HTR-8/SVneo (cell line): ENCODE results near the gene NOL4L.
A peak's percentile ranks its signal among the peaks of the same experiment; 100 is the strongest.

ENCODE experiments used
- DNase-seq: peaks from one replicate; pipeline ENCODE4 v3.0.0; 2011; ENCODE audit warnings: low spot score, mixed read lengths; ENCODE audit not compliant: insufficient read length
- FAIRE-seq: peaks from 2 replicates; lab custom pipeline; 2011; peaks lifted over from hg19 to GRCh38; lab: Jason Lieb, UNC

The NOL4L gene

DNA sequence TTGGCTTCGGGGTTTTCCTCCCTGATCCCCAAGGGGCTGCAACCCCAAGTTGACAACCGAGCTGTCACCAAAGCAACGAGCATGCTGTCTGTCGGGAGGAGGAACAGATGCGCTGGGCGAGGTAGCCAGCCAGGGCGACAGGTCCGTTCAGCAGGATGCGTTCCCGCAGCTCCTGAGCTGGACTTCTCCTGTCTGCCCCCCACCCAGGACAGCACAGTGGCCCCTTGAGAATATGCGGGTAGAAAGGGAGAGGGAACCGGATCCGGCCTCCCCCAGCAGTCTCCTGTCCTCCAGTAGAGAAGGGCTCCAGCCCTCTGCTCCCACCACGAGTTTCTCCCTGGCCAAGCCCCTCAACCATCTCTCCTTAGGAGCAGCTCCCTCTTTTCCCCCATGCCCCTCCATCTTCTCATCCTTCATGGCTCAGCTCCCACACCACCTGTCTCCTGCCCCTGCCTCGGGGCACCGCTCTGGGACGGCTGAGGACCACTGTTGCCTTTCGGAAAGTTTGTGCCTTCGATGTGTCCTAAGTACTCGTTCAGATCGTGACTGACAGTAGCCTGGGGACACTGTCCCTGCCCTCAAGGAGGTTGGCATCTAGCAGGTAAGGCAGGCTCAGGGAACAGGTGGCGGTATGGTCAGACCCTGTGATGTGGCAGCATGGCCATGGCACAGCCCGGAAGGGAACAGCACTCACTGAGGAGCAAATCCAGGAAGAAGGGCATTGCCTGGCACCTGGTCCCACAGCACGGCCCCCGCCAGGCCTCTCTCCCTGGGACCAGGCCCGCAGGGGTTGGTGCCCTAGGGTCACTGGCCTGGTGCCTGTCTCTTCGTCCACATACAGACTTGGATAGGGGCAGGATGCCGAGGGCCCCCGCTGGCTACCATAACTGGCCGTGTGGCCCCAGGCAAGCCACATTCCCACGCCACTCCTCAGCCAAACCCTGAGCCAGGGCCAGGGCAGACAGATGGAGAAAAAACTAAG is 130.7 kb downstream of the NOL4L start:
- FAIRE-seq (no peak), DNase-seq (no peak)

DNA sequence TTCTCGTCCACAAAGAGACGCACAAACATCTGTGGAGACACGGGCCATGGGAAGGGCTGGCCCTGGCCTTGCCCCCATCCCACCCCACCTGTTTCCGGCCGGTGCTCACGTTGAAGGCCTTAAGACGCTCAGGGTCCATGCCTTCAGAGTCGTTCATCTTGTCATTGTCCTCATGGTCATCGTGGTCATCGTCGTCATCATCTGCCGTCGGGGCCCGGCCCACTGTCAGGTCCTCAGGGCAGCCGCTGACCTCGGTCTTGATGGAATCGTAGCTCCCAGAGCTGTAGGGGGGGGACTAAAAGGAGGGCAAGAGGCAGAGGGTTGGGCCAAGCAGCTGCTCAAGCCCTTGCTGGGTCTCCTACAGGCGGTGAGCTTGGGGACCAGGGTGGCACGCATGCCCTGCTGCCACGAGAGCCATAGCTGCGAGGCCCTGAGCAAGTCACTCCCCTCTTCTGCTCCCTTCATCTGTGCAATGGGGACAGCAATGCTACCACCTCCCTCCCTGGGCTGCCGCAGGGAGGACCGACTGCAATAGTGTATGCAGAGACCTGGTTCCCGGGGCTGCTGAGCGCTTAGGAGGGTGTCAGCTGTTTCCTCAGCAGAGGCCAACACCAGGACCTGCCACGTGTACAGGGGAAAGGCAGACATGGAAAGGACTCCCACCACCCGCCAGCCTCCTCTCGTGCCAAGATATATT is 131.5 kb downstream of the NOL4L start:
- FAIRE-seq (peak; percentile 54), DNase-seq (no peak)

DNA sequence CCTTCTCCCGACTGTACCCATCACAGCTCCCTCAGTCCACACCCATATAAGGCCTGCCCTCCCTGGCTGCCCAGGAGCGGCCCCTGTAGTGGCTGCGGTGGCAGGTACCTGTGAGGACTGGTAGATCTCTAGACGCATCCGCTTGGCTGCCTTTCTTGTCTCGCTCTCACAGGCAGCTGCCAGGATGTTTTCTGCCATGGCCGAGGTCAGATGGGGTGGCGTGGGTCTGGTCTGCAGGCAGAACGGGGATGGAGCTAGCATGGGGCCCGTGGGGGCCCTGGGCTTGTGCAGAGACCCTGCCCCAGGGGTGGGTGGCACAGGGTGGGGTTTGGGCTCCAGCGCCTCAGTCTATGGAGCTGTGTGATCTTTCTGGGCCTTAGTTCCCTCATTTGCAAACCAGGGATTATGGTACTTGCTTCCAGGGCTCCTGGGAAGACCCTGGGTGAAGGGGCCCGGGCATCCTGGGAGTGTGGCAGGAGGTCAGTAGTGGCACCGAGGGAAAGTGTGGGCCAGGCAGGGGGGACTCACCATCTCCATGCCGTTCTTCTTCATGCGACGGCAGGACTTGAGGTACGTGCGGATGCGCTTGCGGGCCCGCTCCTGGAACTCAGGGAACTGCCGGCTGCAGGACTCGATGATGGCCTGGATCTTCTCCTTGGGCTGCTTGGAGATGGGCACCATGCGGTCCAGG is 132.2 kb downstream of the NOL4L start:
- FAIRE-seq, result no peak

DNA sequence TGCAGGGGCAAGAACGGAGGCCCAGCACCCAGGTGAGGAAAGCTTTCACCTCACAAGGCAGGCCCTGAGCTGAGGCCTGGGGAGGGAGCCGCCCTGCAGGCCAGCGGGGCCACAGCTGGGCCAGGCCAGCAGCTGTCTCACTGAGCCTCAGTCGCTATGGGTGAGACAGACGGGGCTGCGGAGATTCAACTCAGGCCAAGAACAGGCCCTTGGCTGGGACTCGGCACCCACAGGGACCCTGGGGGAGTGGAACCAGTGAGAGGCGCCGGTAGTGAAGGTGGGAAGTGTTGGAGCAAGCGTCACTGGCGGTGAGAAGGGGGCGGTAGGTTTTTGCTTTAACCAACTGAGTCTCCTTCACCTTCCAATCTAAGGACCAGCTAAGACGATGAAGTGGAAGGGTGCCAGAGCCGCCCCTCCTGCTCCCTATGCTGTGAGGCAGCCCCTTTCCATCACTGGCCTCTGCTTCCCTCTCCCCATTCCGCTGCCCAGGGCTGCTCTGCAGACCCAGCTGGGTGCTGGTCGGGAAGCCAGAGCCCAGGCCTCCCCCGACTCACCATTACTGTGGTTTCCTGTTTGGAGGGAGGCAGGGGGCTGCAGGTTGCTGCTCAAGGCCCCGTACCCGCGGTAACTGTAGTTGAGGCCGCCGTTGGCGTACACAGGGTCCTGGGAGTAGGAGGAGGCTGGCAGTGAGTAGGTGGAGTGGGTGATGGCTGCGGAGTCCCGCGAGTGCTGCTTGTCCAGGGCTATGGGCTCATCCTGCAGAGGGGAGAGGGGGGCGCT is 133.3 kb downstream of the NOL4L start:
- DNase-seq (no peak), FAIRE-seq (no peak)

More for the DNA sequence above, 132.2 kb downstream of the NOL4L start:
- DNase-seq, result no peak

DNA sequence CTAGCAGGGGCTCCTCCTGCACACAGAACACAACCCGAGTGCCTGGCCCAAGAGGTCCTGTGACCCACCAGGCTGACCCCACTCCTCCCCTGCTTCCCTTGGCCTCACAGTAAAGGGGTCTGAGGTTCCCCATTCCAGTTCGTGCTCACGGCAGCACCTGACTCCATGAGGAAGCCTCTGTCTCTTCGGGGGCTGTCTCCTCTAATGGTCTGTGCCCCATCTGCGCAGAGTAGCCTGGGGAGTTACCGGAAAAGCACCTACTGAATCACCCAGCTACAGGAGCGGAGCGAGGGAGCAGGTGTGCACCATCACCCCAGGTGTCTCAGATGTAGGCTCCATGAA is 133.8 kb downstream of the NOL4L start:
- FAIRE-seq, result no peak

DNA sequence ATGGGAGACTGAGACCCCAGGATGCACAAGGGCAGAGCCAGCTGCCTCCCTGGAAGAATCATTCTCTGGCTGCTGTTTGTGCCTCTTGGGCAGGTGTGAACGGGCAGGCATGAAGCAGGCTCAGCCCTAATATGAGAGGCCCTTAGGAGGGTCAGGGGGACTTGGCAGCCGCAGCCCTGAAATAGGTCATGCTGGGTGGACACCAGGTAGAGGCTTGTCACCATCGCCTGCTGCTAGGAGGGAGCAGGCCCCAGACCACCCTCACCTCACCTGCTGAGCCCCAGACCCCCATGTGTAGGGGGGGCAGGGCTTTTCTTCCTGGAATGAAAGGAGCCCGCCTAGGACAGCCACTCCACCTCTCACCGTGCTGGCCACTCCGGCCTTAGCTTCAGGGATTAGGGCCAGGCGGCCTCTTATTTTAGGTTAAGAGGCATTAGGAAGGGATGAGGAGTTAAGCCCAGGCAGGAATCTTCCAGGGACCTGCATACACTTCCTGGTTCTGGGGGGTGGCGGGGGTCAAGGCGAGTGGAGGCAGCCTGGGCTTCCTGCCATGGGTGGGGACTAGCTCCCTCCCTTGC is 134.6 kb downstream of the NOL4L start:
- no peak for DNase-seq
- FAIRE-seq, result no peak

More for the DNA sequence above, 133.8 kb downstream of the NOL4L start:
- no peak for DNase-seq

DNA sequence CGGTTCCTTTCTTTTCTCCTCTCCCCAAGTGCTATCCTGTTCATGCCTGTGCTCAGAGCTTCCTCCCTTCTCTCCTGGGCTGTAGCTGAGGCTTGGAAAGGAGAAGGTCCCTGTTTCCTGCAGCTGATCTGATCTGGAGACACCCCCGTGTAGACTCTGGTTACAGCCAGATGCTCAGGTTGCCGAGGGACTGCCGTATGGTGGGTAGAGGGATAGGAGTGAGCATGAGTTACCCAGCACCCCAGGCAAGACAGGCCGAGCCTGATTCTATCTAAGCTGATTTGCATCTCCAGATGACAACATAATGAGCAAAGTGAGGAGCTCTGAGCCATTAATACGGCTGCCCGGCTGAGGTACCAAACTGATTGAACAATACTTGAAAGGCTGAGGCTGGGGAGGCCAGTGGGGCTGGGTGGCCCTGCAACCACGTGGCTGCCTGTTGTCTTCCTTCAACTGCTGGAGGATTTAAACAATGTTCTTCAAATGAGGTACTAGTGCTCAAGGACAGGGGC is 135.2 kb downstream of the NOL4L start:
- DNase-seq (no peak), FAIRE-seq (no peak)

DNA sequence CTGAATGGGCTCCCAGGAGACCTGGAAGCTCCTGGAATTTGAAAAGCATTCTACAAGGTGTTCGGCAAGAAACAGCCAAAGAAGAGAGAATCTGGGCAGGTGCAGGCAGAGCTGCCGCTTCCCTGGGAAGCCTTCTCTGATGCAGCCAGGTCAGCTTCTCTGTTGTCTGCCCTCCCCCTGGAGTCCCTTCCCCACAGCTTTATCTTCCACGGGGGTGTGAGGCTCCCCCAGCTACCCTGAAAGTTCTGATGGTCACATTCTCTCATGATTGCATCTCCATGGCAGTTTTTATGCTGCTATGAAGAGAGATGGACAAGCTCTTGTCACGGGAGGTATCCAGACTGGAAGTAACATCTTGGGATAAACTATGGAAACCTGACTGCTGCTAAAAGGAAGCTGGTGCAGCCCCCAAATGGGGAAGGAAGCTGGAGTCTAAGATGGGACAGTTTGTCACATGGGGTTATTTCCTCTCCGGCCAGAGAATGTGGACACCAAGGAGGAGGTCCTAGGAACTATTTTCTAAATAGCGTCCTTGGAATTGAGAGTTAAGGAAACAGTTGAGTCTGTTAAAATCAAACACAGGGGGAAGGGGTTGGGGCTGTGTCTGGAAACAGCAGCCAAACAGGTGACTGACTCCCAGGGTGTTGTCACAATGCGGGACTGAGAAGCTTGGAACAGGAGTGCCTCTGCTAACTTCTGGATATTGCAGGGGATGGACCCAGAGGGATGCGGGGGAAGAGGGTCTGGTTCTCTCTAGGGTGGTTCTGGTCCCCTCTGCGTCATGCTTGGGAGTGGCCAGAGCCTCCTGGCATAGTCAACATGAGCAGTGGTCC is 135.9 kb downstream of the NOL4L start:
- no peak for DNase-seq
- FAIRE-seq, result no peak

DNA sequence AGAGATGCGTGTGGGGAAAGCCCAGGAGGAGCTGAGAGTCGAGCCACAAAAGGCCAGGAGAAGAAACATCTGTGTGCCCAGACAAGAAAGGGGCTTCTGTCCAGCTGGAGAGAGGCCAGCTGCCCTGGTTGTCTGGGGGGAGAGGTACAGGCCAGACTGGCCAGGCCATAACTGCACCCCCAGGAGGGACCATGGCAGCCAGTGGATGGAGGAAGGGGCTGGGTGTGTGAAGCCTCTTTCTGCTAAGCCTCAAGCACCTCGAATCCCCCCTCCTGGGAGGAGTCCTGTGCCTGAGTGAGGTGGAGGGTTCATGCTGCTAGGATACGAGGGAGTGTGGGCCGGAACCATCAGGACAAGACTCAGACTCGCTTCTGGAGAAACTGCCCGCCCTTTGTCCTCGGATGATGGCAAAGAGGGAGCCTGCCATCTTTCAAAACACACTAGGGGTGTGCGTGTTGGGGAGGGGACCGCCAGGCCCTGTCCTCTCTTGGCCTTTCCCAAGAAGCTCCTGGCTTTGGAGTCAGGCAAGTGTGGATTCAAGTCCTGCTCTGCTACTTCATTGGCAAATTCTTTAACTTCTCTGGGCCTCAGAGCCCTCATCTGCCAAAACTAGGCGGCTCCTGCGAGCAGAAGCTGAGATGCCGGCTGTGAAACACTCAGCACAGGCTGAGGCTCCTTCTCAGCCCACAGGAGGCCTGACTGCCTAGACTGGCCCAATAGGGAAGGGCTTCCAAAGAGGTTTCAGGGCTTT is 136.7 kb downstream of the NOL4L start:
- DNase-seq (no peak), FAIRE-seq (no peak)

DNA sequence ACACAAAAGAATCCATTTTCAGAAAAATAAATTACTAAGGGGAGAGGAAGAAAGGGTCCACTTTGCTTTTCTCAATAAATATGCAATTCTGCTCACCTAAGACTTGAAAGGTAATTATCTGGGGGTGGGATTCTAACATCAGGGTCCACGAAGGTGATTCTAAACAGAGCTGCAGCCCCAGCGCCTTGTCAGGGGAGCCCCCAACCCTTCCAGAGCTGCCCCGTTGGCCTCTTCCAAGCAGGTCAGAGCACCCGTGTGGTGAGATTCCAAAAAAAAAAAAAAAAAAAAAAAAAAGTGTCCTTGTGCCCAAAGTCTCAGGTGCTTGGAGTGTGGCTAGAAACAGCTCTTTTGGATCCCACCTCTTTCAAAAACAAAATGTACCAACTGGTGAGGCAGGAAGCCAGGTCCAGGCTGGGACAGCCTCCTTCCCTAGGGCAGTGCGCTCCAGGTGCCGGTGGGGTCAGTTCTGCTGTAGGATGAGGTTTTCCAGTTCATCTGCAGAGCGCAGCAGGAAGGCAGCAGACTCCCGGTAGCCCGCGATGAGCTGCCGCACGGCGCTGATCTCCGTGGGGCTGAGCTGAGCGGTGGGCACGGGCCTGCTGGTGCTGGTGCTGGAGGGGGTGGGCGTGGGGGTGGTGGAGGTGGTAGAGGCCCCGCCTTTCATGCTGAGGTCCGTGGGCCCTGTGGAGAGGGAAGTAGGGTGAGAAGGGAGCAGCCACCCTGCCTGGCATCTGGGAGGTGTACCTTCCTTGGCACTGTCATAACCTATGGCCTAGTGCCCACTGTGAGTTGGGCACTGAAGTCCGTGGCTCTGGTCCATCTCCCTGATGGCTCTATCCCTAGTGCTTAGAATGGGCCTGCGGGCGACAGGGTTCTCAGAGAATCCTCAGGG is 137.8 kb downstream of the NOL4L start:
- DNase-seq, result no peak
- no peak for FAIRE-seq

DNA sequence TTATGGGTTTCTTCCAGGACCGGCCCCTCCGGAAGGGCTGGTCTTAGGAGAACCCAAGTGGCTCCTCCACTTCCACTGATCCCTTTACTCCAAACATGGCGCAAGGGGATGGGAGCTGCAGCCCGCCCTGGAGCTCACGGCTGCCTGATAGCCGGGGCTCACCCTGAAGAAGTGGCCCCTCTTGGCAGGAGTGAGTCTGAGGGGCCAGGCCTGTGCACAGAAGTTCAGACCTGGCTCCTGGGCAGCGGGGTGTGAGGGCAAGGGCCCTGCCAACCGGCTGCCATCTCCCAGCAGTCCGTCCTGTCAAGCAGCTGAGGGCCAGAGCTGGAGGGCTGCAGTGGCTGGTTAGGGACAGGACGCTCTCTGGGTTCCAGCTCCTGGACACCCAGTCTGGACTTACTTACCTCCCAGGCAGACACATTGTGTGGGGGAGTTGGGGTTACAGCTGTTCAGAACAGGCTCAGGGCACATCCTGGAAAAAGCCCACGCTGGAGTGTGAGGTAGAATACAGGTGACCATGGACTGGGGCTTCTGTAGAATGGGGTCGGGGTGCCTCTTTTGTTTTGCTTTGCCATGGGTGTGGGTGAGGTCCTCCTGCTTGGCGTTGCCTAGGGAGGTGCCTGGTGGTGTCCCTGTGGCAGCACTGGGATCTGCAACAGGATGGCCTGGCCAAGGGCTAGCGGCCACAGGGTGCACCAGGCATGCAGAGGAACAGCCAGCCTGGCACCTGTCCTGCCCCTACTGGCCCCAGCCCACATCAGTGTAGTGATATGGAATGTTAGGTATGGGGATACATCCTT is 138.6 kb downstream of the NOL4L start:
- DNase-seq (no peak), FAIRE-seq (peak; percentile 48)

DNA sequence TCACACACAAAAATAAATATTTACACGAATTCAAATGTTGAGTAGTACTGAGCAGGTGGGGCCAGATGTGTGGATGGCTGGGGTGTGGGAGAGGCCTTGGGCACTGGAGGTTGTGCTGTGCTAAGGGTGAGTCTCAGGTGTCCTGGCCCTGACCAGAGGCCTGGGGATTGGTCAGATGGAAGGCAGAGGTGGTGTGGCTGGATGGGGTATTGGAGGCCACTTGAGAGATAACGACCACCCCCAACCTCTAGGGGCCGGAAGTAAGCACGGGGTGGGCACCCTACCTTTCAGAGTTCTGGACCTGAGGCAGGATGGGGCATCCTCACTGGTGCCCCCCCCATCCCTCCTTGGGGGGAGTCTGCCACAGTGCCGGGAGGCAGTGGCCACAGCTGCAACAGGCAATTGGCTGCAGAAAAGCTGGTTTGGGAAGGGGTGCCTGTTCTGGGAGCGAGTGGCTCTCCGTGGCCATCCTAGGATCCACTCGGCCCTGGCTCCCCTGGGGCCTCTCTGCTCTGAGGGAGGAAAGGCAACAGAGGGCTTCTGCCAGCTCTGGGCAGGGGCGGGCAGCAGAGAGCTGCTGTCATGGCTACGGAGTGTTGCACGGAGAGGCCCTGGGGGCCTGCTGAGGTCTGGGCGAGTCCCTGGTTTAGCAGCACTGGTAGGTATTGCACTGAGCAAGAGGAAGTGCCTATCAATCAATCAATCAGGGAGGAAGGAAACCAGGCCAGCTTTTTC is 139.4 kb downstream of the NOL4L start:
- no peak for FAIRE-seq
- no peak for DNase-seq

DNA sequence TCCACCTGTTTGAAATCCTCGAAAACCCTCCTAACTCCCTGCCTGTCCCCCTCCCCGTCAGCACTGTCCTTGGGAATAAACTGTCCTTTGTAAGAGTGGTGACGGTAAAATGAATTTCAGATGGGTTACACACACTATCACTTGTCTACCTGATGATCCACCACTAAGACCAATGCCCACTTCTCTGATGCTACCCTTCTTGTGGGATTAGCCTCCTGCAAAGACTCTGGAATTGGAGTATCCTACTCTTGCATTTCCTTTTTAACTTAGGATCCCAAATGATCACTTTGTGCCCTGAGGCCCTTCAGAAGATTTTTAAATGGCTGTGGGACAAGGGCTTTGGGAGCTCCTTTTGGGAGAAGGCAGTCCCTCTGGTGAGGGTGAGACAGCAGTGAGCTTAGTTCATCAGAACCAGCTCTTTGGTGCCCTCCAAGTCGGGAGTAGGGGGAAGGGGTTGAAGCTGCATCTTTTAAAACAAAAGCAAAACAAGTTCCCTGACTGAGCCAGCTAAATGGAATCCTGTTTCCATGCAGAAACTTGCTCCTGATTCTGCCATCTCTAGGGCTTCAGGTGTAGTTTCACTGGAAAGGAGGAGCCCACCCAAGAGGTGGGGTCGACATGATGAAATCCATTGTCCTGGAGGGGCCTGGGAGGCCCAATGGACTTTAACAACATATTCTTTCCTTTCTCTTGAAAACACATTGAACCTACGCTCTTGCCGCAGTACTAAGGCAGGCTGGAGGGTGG is 140.5 kb downstream of the NOL4L start:
- FAIRE-seq, result no peak
- DNase-seq, result no peak

DNA sequence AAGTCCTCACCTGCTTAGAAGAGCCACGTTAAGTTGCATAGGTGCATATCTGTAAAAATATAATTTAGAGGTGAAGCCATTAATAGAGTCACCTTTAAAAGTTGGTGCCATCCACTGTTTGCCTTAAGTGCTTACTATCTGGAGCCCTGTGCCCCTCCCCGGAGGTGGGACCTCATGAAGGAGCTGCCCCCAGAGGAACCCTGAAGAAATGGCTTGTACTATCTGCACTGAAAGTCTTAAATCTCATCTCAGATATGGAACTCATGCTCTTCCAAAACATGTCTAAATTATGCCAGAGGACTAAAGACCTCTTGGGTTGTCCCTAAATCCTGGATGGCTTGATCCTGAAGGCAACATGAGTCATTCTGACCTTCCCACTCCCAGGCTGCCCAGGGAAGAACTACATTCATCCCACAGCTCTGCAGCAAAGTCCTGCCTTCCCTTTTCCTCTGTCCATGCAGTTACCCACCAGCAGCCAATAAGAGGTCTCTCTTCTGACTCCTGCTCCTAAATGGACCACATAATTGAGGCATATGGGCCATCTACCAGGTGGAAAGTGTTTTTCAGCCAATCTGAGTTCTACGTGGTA is 141.7 kb downstream of the NOL4L start:
- FAIRE-seq (no peak), DNase-seq (no peak)
